Duodenal mucosa (tissue), 2 donors: ENCODE results near the gene OR13C9.
"Not testable (repeated sequence)": the region's sequence is repeated elsewhere in the genome, so short reads cannot be mapped to it uniquely, and the experiment has no call there.

ENCODE experiments used
- H3K27ac ChIP-seq: one replicate; pipeline ENCODE4 v1.7.0; 2013; ENCODE audit warnings: low read depth, low read length
- H3K27me3 ChIP-seq, 2 donors: one replicate each; pipeline ENCODE4 v1.7.0; 2013; ENCODE audit warnings: low read length in 2 of 2, control low read depth in 1 of 2; ENCODE audit not compliant: insufficient read depth in 2 of 2, control insufficient read depth in 1 of 2
- H3K36me3 ChIP-seq, 2 donors: one replicate each; pipeline ENCODE4 v1.7.0; 2013; ENCODE audit warnings: low read length in 2 of 2, control low read depth in 1 of 2; ENCODE audit not compliant: insufficient read depth in 2 of 2, control insufficient read depth in 1 of 2
- H3K4me1 ChIP-seq, 2 donors: one replicate each; pipeline ENCODE4 v1.7.0; 2013; ENCODE audit warnings: low read length in 2 of 2, control low read depth in 1 of 2; ENCODE audit not compliant: insufficient read depth in 2 of 2, control insufficient read depth in 1 of 2
- H3K4me3 ChIP-seq, 2 donors: one replicate each; pipeline ENCODE4 v1.7.0; 2013; ENCODE audit warnings: low read length in 2 of 2, low read depth in 1 of 2
- H3K9ac ChIP-seq, 2 donors: one replicate each; pipeline ENCODE4 v1.7.0; 2013; ENCODE audit warnings: low read length in 2 of 2, low read depth in 1 of 2
- H3K9me3 ChIP-seq, 2 donors: one replicate each; pipeline ENCODE4 v1.7.0; 2013; ENCODE audit warnings: low read length in 2 of 2, control low read depth in 1 of 2; ENCODE audit not compliant: control insufficient read depth in 1 of 2

The OR13C9 gene

GRCh38 chr9:104604801-104605200 lies 13.2 kb downstream of the OR13C9 start:
- Histone ChIP-seq H3K36me3 (no peaks in the 10 kb centered on the region), H3K27ac (no peak overlapping the region), H3K27me3 (no peaks in the 10 kb centered on the region), H3K4me3 (no peak overlapping the region), H3K9ac (no peak overlapping the region), H3K4me1 (no peaks in the 10 kb centered on the region), H3K9me3 (no peaks in the 10 kb centered on the region)

GRCh38 chr9:104599313-104599712 lies 18.7 kb downstream of the OR13C9 start, which contains the start of gene OR13C5:
OR13C5 (minus strand) TSS chr9:104599413; CDS start chr9:104599413, 0 bp downstream.
- not testable (repeated sequence) for H3K27ac ChIP-seq, H3K9me3 ChIP-seq, H3K4me1 ChIP-seq, H3K27me3 ChIP-seq, H3K9ac ChIP-seq, H3K4me3 ChIP-seq, H3K36me3 ChIP-seq

- H3K27me3 ChIP-seq, H3K4me1 ChIP-seq, H3K4me3 ChIP-seq, H3K9me3 ChIP-seq, H3K27ac ChIP-seq, H3K9ac ChIP-seq, H3K36me3 ChIP-seq: not testable (repeated sequence)
Observed at GRCh38 chr9:104598749-104599148, 19.3 kb downstream of the OR13C9 start.

- Histone ChIP-seq H3K9me3 (no peaks in the 10 kb centered on the region), H3K9ac (no peak overlapping the region), H3K4me3 (no peak overlapping the region), H3K27me3 (no peaks in the 10 kb centered on the region), H3K27ac (no peak overlapping the region), H3K4me1 (no peaks in the 10 kb centered on the region), H3K36me3 (no peaks in the 10 kb centered on the region)
Observed at GRCh38 chr9:104589626-104590025, 28.4 kb downstream of the OR13C9 start.

GRCh38 chr9:104586496-104587180 lies 31.4 kb downstream of the OR13C9 start:
- Histone ChIP-seq H3K27me3 (no peaks in the 10 kb centered on the region), H3K4me1 (no peaks in the 10 kb centered on the region), H3K9ac (no peak overlapping the region), H3K4me3 (no peak overlapping the region), H3K27ac (no peak overlapping the region), H3K9me3 (no peaks in the 10 kb centered on the region), H3K36me3 (no peaks in the 10 kb centered on the region)

- H3K36me3 ChIP-seq = no peaks in the 10 kb centered on the region
- H3K4me1 ChIP-seq = no peaks in the 10 kb centered on the region
- H3K9ac ChIP-seq = no peak overlapping the region
- H3K9me3 ChIP-seq = no peaks in the 10 kb centered on the region
- no peaks in the 10 kb centered on the region for H3K27me3 ChIP-seq
- no peak overlapping the region for H3K27ac ChIP-seq
- no peak overlapping the region for H3K4me3 ChIP-seq
Observed at GRCh38 chr9:104580562-104580961, 37.4 kb downstream of the OR13C9 start.

GRCh38 chr9:104577263-104577662 lies 40.7 kb downstream of the OR13C9 start:
- peaks cover 0 to 7% of the 10 kb centered on the region in 2 donors for H3K9me3 ChIP-seq
- H3K9ac ChIP-seq = no peak overlapping the region
- H3K36me3 ChIP-seq = no peaks in the 10 kb centered on the region
- H3K4me1 ChIP-seq = no peaks in the 10 kb centered on the region
- H3K4me3 ChIP-seq = no peak overlapping the region
- no peaks in the 10 kb centered on the region for H3K27me3 ChIP-seq
- H3K27ac ChIP-seq = no peak overlapping the region

GRCh38 chr9:104575456-104575855 lies 42.5 kb downstream of the OR13C9 start:
- Histone ChIP-seq H3K27ac (no peak overlapping the region), H3K9ac (no peak overlapping the region), H3K36me3 (no peaks in the 10 kb centered on the region), H3K9me3 (peaks cover 7 to 8% of the 10 kb centered on the region in 2 donors), H3K27me3 (no peaks in the 10 kb centered on the region), H3K4me3 (no peak overlapping the region), H3K4me1 (no peaks in the 10 kb centered on the region)

GRCh38 chr9:104572612-104573011 lies 45.4 kb downstream of the OR13C9 start:
- no peaks in the 10 kb centered on the region for H3K27me3 ChIP-seq
- H3K9me3 ChIP-seq = peaks cover 7 to 8% of the 10 kb centered on the region in 2 donors
- no peak overlapping the region for H3K4me3 ChIP-seq

GRCh38 chr9:104568868-104569267 lies 49.1 kb downstream of the OR13C9 start, which contains the start of gene OR13C8:
OR13C8 (plus strand) TSS chr9:104569168; CDS start chr9:104569168, 0 bp downstream.
- H3K4me3 ChIP-seq = no peak within 1 kb of the TSS
- H3K27me3 ChIP-seq = no peaks in the 10 kb centered on the region
- no peak within 1 kb of the TSS for H3K27ac ChIP-seq
- no peaks in the 10 kb centered on the region for H3K36me3 ChIP-seq
- no peak within 1 kb of the TSS for H3K9ac ChIP-seq
- H3K9me3 ChIP-seq = peaks cover 7 to 8% of the 10 kb centered on the region in 2 donors
- H3K4me1 ChIP-seq = no peaks in the 10 kb centered on the region

More at GRCh38 chr9:104572612-104573011, 45.4 kb downstream of the OR13C9 start:
- H3K36me3 ChIP-seq = no peaks in the 10 kb centered on the region
- no peak overlapping the region for H3K27ac ChIP-seq
- no peaks in the 10 kb centered on the region for H3K4me1 ChIP-seq
- H3K9ac ChIP-seq = no peak overlapping the region
